MM.1S (cell line): ENCODE results near the gene DPYSL4.
A peak's percentile ranks its signal among the peaks of the same experiment; 100 is the strongest.

ENCODE experiments used
- DNase-seq: peaks from one replicate; pipeline ENCODE4 v3.0.0-alpha.2; 2015
- H2AFZ ChIP-seq: fragments of 300-600 bp; sonication (generic); 2 replicates; pipeline ENCODE4 v1.6.0; 2016; ENCODE audit warnings: antibody characterized with exemption, low read length
- H3F3A ChIP-seq: fragments of 300-600 bp; sonication (generic); 2 replicates; pipeline ENCODE4 v1.6.1; 2016; ENCODE audit warnings: mild to moderate bottlenecking, antibody characterized with exemption, low read length, moderate library complexity, mixed read lengths; ENCODE audit not compliant: insufficient read depth
- H3K27ac ChIP-seq: fragments of 300-600 bp; sonication (generic); 2 replicates; pipeline ENCODE4 v1.5.1; 2016; ENCODE audit warnings: mild to moderate bottlenecking, low read length
- H3K27me3 ChIP-seq: fragments of 300-600 bp; sonication (generic); replicated peaks from 2 replicates; pipeline ENCODE4 v1.6.0; 2016; ENCODE audit warnings: low read length; ENCODE audit not compliant: insufficient read depth
- H3K36me3 ChIP-seq: fragments of 300-600 bp; sonication (generic); replicated peaks from 2 replicates; pipeline ENCODE4 v1.6.1; 2016; ENCODE audit warnings: mild to moderate bottlenecking, low read length, mixed read lengths; ENCODE audit not compliant: insufficient read depth
- H3K4me1 ChIP-seq: fragments of 300-600 bp; sonication (generic); 2 replicates; pipeline ENCODE4 v1.6.1; 2016; ENCODE audit warnings: low read length, mixed read lengths
- H3K4me2 ChIP-seq: fragments of 300-600 bp; sonication (generic); 2 replicates; pipeline ENCODE4 v1.6.0; 2016; ENCODE audit warnings: low read depth, low read length
- H3K4me3 ChIP-seq: fragments of 300-600 bp; sonication (generic); 2 replicates; pipeline ENCODE4 v1.5.1; 2016; ENCODE audit warnings: low read length, mixed read lengths
- H3K79me2 ChIP-seq: fragments of 300-600 bp; sonication (generic); 2 replicates; pipeline ENCODE4 v1.6.1; 2016; ENCODE audit warnings: mixed run types, low read length, mixed read lengths
- H3K9ac ChIP-seq: fragments of 300-600 bp; sonication (generic); 2 replicates; pipeline ENCODE4 v1.6.1; 2016; ENCODE audit warnings: low read length, mixed read lengths
- H3K9me2 ChIP-seq: fragments of 300-600 bp; sonication (generic); replicated peaks from 2 replicates; pipeline ENCODE4 v1.6.1; 2016; ENCODE audit warnings: mild to moderate bottlenecking, low read length, mixed read lengths; ENCODE audit not compliant: insufficient read depth
- H3K9me3 ChIP-seq: fragments of 300-600 bp; sonication (generic); replicated peaks from 2 replicates; pipeline ENCODE4 v1.6.1; 2016; ENCODE audit warnings: mild to moderate bottlenecking, low read length, mixed read lengths; ENCODE audit not compliant: insufficient read depth
- H4K20me1 ChIP-seq: fragments of 300-600 bp; sonication (generic); 2 replicates; pipeline ENCODE4 v1.6.1; 2016; ENCODE audit warnings: mild to moderate bottlenecking, low read length, moderate library complexity, mixed read lengths; ENCODE audit not compliant: insufficient read depth
- EZH2 ChIP-seq: fragments of 300-600 bp; sonication (generic); optimal IDR thresholded peaks from 2 replicates; pipeline ENCODE3; 2017; ENCODE audit warnings: low read depth, mild to moderate bottlenecking, antibody characterized with exemption, low read length, mixed read lengths
- EZH2phosphoT487 ChIP-seq: fragments of 300-600 bp; sonication (generic); IDR thresholded peaks from 2 replicates; pipeline ENCODE4 v1.6.1; 2018; ENCODE audit warnings: antibody characterized with exemption, low read length
- TF ChIP-seq, protein P1 (sequence below): fragments of 300-600 bp; sonication (generic); IDR thresholded peaks from 2 replicates; pipeline ENCODE4 v1.5.1; 2016; ENCODE audit warnings: antibody characterized with exemption, low read length, mixed read lengths

The DPYSL4 gene

DNA sequence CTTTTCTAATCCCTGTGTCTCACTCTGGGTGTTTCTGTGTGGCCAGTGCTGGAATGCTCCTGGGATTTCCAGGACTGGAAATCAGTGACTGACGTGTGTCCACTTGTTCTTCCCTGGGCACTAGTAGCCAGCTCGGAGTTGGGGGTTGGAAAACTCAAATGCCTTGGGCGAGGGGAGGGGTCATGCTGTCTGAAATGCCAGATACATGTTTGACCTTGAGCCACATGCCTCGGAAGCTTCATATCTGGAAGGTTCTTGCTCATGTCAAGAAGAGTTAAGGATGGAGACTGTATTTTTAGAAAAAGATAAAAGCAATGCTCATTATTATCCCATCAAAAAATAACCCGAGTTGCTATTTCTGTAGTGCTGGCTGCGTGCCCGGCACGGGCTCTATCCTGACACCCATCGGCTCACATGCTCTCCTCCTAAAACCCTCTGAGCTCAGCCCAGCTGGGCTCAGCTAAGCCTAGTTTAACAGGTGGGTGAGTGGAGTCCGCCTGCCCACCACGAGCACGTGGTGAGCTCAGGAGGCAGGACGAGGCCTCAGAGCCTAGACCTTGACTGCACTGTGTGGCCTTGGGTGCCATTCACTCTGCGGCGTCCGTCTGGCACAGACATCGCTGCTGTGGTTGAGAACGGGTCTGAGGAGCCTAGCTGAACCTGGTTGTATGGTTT lies 6.4 kb downstream of the DPYSL4 start:
- H3K36me3 ChIP-seq = no peaks in the 10 kb centered on the region
- H3K4me2 ChIP-seq = no peak overlapping the region
- TF ChIP-seq EZH2 = no peak
- DNase-seq = no peak
- H3K27ac ChIP-seq = no peak overlapping the region
- H3K9ac ChIP-seq = no peak overlapping the region
- H3K9me3 ChIP-seq = no peaks in the 10 kb centered on the region
- H3K9me2 ChIP-seq = no peaks in the 10 kb centered on the region
- H3F3A ChIP-seq = no peaks in the 10 kb centered on the region
- no peaks in the 10 kb centered on the region for H4K20me1 ChIP-seq
- no peak overlapping the region for H3K4me3 ChIP-seq
- H3K79me2 ChIP-seq = no peaks in the 10 kb centered on the region
- H3K4me1 ChIP-seq = 0 out of 2 replicates have a peak, but pooled peaks cover 6% of the 10 kb centered on the region
- H2AFZ ChIP-seq = no peak overlapping the region
- H3K27me3 ChIP-seq = peaks cover 18% of the 10 kb centered on the region

DNA sequence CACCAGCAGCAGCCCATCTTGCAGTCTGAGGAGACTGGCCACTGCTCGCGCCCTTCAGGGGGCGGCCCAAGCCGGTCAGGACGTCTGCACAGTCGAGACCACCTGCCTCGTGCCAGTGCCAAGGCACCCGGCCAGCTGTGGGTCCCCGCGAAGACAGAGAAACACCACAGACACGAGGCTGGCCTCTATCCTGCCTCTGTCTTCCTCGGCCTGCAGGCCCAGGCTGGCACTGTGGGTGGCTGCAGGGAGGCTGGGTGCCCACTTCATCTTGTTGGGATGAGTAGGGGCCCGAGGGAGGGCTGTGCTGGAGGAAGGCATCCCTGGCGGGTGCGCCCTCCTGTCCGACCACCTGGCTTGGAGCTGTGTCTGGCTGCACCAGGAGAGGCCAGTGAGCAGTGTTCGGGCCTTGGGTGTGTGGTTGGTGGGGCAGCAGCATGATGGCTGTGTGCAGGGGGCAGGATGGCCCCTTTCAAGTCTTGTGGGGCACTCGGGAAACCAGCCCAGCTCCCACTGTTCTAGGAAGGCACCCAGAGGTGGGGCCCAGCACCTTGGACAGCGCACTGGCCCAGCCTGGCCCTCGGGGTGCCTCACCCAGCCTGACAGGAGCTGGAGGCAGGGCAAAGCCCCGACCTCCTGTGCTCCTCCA lies 7.3 kb downstream of the DPYSL4 start:
- DNase-seq = peak; percentile 25
- no peak overlapping the region for H3K9ac ChIP-seq
- no peaks in the 10 kb centered on the region for H3K79me2 ChIP-seq
- H3K27ac ChIP-seq = no peak overlapping the region
- no peak overlapping the region for H3K4me3 ChIP-seq
- H3K9me3 ChIP-seq = no peaks in the 10 kb centered on the region
- 0 out of 2 replicates have a peak, but pooled peaks cover 6% of the 10 kb centered on the region for H3K4me1 ChIP-seq
- no peak overlapping the region for H3K4me2 ChIP-seq
- H3K36me3 ChIP-seq = no peaks in the 10 kb centered on the region
- H3F3A ChIP-seq = no peaks in the 10 kb centered on the region
- H2AFZ ChIP-seq = no peak overlapping the region
- H3K9me2 ChIP-seq = no peaks in the 10 kb centered on the region
- H3K27me3 ChIP-seq = peaks cover 12% of the 10 kb centered on the region
- TF ChIP-seq EZH2phosphoT487 (no peak), EZH2 (no peak)
- TF ChIP-seq, protein P1, sequence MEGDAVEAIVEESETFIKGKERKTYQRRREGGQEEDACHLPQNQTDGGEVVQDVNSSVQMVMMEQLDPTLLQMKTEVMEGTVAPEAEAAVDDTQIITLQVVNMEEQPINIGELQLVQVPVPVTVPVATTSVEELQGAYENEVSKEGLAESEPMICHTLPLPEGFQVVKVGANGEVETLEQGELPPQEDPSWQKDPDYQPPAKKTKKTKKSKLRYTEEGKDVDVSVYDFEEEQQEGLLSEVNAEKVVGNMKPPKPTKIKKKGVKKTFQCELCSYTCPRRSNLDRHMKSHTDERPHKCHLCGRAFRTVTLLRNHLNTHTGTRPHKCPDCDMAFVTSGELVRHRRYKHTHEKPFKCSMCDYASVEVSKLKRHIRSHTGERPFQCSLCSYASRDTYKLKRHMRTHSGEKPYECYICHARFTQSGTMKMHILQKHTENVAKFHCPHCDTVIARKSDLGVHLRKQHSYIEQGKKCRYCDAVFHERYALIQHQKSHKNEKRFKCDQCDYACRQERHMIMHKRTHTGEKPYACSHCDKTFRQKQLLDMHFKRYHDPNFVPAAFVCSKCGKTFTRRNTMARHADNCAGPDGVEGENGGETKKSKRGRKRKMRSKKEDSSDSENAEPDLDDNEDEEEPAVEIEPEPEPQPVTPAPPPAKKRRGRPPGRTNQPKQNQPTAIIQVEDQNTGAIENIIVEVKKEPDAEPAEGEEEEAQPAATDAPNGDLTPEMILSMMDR = no peak
- no peaks in the 10 kb centered on the region for H4K20me1 ChIP-seq

- H3K9me2 ChIP-seq = no peaks in the 10 kb centered on the region
- H3K79me2 ChIP-seq = no peaks in the 10 kb centered on the region
- H3K27ac ChIP-seq = no peak overlapping the region
- no peaks in the 10 kb centered on the region for H4K20me1 ChIP-seq
- H3F3A ChIP-seq = no peaks in the 10 kb centered on the region
- no peak overlapping the region for H2AFZ ChIP-seq
- no peak overlapping the region for H3K4me3 ChIP-seq
- H3K27me3 ChIP-seq = peaks cover 9% of the 10 kb centered on the region
- 0 out of 2 replicates have a peak, but pooled peaks cover 6% of the 10 kb centered on the region for H3K4me1 ChIP-seq
- no peak for DNase-seq
- H3K9me3 ChIP-seq = no peaks in the 10 kb centered on the region
- TF ChIP-seq, protein P1 = no peak
- TF ChIP-seq EZH2phosphoT487 = no peak
- TF ChIP-seq EZH2 = no peak
- no peak overlapping the region for H3K4me2 ChIP-seq
- H3K9ac ChIP-seq = no peak overlapping the region
- no peaks in the 10 kb centered on the region for H3K36me3 ChIP-seq
Observed at GRCh38 chr10:132194726-132195125, 8.0 kb downstream of the DPYSL4 start.
